Stomach smooth muscle (tissue), 2 donors: ENCODE measurements around the gene PLA2G4C.

Experiments used
- H3K27ac ChIP-seq: one replicate; pipeline ENCODE4 v1.7.0; 2013; ENCODE audit warnings: mild to moderate bottlenecking, low read length, inconsistent platforms
- H3K27me3 ChIP-seq, 2 donors: one replicate each; pipeline ENCODE4 v1.7.0; 2013; ENCODE audit warnings: low read length in 2 of 2; ENCODE audit not compliant: insufficient read depth in 2 of 2, control insufficient read depth in 1 of 2
- H3K36me3 ChIP-seq, 2 donors: one replicate each; pipeline ENCODE4 v1.7.0; 2013; ENCODE audit warnings: low read length in 2 of 2; ENCODE audit not compliant: control insufficient read depth in 2 of 2, insufficient read depth in 2 of 2
- H3K4me1 ChIP-seq: one replicate; pipeline ENCODE4 v1.7.0; 2013; ENCODE audit warnings: low read length; ENCODE audit not compliant: control insufficient read depth, insufficient read depth
- H3K4me3 ChIP-seq, 2 donors: one replicate each; pipeline ENCODE4 v1.7.0; 2013; ENCODE audit warnings: low read length in 2 of 2
- H3K9ac ChIP-seq, 2 donors: one replicate each; pipeline ENCODE4 v1.7.0; 2013; ENCODE audit warnings: low read length in 2 of 2, mild to moderate bottlenecking in 1 of 2
- H3K9me3 ChIP-seq, 2 donors: one replicate each; pipeline ENCODE4 v1.7.0; 2013; ENCODE audit warnings: low read length in 2 of 2; ENCODE audit not compliant: control insufficient read depth in 2 of 2
- donor health status: healthy.
- donor health status: Pancreatic carcinoma.

PLA2G4C gene

DNA sequence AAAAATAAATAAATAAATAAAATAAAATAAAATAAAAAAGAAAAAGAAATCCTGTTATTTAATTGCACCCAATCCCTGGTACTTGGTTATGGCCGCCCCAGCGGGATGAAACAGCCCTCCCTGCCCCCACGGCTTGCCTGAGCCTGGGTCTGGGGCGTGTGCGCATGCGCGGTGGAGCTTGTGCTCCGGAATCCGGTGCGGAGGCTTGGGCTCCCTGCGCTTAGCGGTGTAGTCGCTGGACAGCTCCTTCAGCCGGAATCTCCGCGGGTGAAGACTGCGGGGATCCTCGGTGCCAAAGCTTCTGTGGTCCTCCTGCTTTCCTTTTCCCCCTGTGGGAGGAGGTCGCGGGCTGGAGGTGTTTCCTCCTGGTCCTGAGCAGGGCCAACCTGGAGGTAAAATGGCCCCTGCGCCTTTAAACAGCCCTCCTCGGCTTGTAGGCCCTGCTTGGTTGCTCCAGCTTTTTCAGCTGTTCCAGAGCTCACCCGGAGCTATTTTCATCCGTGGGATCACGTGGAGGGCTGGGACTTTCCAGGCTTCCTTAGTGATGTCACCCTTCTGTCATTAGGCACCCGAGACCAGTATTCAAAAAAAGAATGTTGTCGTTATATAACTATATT is at the start of gene PLA2G4C:
PLA2G4C (minus strand) TSS at position 468 of the 617 bp plus-strand sequence. CDS start 4,288 bp downstream, outside the sequence.
- Histone ChIP-seq H3K4me3 (peak within 1 kb of the TSS; percentile 84 to 89), H3K9ac (peak within 1 kb of the TSS; percentile 92 to 96), H3K27ac (peak within 1 kb of the TSS; percentile 96), H3K27me3 (no peaks in the 10 kb centered on the region), H3K9me3 (no peaks in the 10 kb centered on the region), H3K36me3 (no peaks in the 10 kb centered on the region), H3K4me1 (peaks cover 32% of the 10 kb centered on the region)

DNA sequence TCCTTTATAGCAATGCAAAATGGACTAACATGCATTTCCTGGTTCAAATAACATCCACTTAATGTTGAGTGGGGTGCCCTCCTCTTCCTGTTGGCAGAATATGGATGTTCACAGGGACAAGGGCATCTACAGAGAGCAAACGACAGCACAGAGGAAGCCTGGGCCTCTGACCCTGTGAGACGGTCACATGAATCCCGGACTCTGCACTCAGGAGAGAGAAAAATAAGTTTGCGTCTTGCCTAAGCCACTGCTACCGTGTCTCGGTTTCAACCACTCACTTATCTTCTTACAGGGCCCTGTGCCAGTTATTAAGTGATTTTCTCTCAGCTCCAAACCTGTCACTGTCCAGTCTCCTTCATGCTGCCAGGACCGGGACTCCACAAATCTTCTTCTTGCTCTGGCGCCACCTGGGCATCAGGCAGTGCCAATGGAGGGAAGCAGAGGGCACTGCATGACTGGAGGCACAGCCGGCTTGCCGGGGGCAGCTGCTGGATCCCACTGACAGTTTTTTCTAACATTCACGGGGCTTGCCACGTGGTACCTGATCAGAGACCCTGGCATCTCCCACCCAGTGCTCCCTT is 47.7 kb upstream of the PLA2G4C start:
- H3K4me1 ChIP-seq: no peaks in the 10 kb centered on the region
- H3K9ac ChIP-seq: no peak overlapping the region
- H3K36me3 ChIP-seq: peaks cover 0 to 6% of the 10 kb centered on the region in 2 donors
- H3K27me3 ChIP-seq: no peaks in the 10 kb centered on the region
- no peak overlapping the region for H3K4me3 ChIP-seq
- no peak overlapping the region for H3K27ac ChIP-seq
- H3K9me3 ChIP-seq: no peaks in the 10 kb centered on the region

DNA sequence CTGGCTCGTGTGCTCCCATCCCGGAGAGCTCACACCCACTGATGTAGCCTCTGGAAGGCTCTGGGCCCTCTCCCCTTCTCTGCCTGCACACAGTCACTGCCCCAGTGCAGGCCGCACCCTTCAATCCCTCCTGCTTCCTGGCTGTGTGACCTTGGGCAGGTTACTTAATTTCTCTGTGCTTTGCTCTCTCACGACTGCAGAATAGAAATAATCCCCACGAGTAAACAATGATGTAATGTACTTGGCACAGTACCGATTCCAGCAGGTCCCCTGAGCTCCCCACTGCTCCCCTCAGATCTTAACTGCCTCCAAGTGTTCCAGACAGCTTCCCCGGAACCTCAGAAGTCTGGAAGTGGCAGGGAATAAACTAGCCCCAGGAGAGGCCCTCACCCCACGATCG is 43.4 kb upstream of the PLA2G4C start:
- no peak overlapping the region for H3K4me3 ChIP-seq
- H3K9me3 ChIP-seq: no peaks in the 10 kb centered on the region
- H3K9ac ChIP-seq: no peak overlapping the region
- H3K36me3 ChIP-seq: peaks cover 0 to 3% of the 10 kb centered on the region in 2 donors
- H3K27me3 ChIP-seq: no peaks in the 10 kb centered on the region
- peaks cover 7% of the 10 kb centered on the region for H3K4me1 ChIP-seq
- H3K27ac ChIP-seq: no peak overlapping the region

DNA sequence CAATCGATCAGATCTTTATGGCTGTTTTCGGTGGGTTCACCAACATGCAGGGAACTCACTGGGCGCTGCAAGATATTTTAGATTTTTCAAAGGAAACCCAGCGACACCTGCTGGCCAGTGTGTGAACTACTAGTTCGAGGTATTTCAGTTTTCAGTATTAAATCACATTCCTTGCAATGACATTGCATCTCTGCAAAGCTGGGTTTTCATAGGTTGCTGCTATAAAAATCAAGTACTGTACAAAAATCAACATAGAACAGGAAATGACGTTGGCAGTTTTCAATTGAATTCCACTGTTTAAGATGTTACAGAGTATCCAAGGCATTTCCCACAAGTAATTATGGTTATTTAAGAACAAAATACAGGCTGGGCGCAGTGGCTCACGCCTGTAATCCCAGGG is 41.9 kb upstream of the PLA2G4C start:
- Histone ChIP-seq H3K4me3 (no peak overlapping the region), H3K4me1 (peaks cover 7% of the 10 kb centered on the region), H3K9me3 (no peaks in the 10 kb centered on the region), H3K9ac (no peak overlapping the region), H3K36me3 (peaks cover 0 to 3% of the 10 kb centered on the region in 2 donors), H3K27ac (no peak overlapping the region), H3K27me3 (no peaks in the 10 kb centered on the region)

DNA sequence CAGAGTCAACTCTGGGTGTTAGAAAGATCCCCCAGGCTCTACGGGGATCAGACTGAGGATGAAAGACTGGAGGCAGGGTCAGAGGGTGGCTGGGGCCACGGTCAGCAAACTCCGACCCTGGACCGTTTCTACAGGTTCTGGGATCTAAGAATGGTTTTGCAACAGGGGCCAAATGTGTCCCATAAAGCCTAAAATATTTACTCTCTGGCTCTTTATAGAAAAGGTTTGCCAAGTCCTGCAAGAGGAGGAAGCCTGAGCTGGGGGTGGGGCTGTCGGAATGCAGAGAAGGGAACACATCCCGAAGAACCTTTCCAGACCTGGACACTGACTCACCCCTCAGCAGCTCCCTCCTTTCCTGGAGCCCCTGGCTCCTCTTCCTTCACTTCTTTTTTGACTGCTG is 38.8 kb upstream of the PLA2G4C start:
- peaks cover 0 to 4% of the 10 kb centered on the region in 2 donors for H3K36me3 ChIP-seq
- no peaks in the 10 kb centered on the region for H3K27me3 ChIP-seq
- peaks cover 7% of the 10 kb centered on the region for H3K4me1 ChIP-seq
- H3K27ac ChIP-seq: no peak overlapping the region
- no peaks in the 10 kb centered on the region for H3K9me3 ChIP-seq
- H3K4me3 ChIP-seq: no peak overlapping the region
- H3K9ac ChIP-seq: no peak overlapping the region

DNA sequence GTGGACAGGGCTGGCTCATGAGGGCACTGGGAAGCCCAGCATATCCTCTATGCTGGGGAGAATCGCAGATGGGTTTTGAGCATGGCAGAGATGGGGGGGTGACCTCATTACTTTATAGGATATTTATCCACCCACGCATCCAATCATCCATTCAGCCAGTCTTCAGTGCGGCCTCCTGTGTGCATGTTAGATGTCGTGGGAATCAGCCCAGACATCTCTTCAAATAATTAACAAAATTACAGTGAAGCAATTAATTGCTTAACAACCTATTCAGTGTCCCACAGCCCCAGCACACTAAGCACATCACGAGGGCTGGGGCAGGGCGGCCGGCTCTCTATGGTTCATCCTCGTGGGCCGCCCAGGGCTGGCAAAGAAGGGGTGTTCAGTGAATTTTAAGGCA is 38.0 kb upstream of the PLA2G4C start:
- Histone ChIP-seq H3K36me3 (peaks cover 0 to 4% of the 10 kb centered on the region in 2 donors), H3K4me3 (no peak overlapping the region), H3K27me3 (no peaks in the 10 kb centered on the region), H3K9ac (no peak overlapping the region), H3K4me1 (peaks cover 7% of the 10 kb centered on the region), H3K9me3 (no peaks in the 10 kb centered on the region), H3K27ac (no peak overlapping the region)

GRCh38 chr19:48147597-48148175 is 37.1 kb upstream of the PLA2G4C start:
- Histone ChIP-seq H3K27ac (no peak overlapping the region), H3K9ac (no peak overlapping the region), H3K4me3 (no peak overlapping the region), H3K9me3 (no peaks in the 10 kb centered on the region), H3K27me3 (no peaks in the 10 kb centered on the region), H3K36me3 (peaks cover 0 to 4% of the 10 kb centered on the region in 2 donors), H3K4me1 (peaks cover 7% of the 10 kb centered on the region)

DNA sequence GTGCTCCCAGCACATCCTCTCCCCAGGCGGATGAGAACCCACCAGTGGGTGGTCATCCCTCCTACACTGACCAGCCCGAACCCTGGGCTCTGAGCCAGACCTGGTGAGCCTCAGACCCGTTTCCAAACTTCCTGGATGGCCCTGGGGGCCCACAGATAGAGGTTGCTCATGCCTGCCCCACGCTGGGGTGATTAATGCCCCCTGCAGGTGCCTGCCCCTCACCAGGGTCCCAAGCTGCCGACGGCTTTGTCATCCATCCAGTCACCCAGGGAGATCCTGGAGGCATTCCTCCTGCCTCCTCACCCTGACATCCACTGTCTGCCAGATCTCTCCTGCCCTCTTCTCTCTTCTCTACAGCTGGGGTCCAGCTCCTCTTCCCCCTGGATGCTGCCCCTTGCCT is 28.4 kb upstream of the PLA2G4C start:
- H3K27ac ChIP-seq: no peak overlapping the region
- no peaks in the 10 kb centered on the region for H3K27me3 ChIP-seq
- H3K9ac ChIP-seq: no peak overlapping the region
- H3K4me3 ChIP-seq: no peak overlapping the region
- H3K9me3 ChIP-seq: no peaks in the 10 kb centered on the region
- no peaks in the 10 kb centered on the region for H3K4me1 ChIP-seq
- no peaks in the 10 kb centered on the region for H3K36me3 ChIP-seq

DNA sequence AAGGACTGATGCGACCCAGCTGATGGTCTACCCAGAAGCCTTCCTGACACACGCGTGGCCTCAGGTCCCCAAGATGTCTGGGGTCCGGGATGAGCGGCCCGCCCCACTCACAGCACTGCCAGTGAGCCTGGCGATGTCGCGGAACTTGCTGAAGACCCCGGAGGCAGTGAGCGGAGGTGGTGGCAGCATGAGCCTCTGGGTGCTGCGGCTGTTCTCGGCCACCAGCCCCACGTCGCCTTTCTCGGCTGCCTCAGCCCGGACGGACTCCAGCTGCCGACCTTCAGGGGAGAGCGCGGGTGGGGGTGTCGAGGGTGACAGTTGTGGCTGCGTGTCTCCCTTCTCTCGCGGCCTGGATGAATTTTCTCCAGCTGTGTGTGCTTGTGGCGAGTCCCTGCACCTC is 26.8 kb upstream of the PLA2G4C start:
- Histone ChIP-seq H3K27me3 (no peaks in the 10 kb centered on the region), H3K4me3 (no peak overlapping the region), H3K9ac (no peak overlapping the region), H3K27ac (no peak overlapping the region), H3K4me1 (no peaks in the 10 kb centered on the region), H3K9me3 (no peaks in the 10 kb centered on the region), H3K36me3 (no peaks in the 10 kb centered on the region)

DNA sequence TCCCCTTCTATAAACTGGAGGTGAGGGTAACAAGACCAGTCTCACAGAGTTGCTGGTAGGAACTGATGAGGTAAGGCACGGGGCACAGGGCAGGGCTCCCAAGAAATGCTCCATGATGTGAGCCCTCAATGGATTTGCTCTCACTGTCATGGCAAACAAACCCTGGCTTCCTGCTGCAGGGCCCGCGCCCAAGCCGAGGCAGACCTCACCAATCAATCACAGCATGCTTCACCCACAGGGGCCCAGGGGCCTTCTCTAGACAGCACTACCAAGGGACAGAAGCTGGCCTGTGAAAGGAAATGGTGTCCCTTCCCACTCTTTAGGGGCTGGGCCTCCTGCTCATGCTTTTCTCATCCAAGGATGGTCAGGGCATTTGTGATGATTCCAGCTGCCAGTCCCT is 25.9 kb upstream of the PLA2G4C start:
- no peak overlapping the region for H3K9ac ChIP-seq
- no peaks in the 10 kb centered on the region for H3K36me3 ChIP-seq
- no peak overlapping the region for H3K4me3 ChIP-seq
- H3K9me3 ChIP-seq: no peaks in the 10 kb centered on the region
- no peak overlapping the region for H3K27ac ChIP-seq
- H3K27me3 ChIP-seq: no peaks in the 10 kb centered on the region
- no peaks in the 10 kb centered on the region for H3K4me1 ChIP-seq

- H3K9ac ChIP-seq: no peak overlapping the region
- H3K4me1 ChIP-seq: no peaks in the 10 kb centered on the region
- no peaks in the 10 kb centered on the region for H3K27me3 ChIP-seq
- no peaks in the 10 kb centered on the region for H3K9me3 ChIP-seq
- H3K27ac ChIP-seq: no peak overlapping the region
- no peak overlapping the region for H3K4me3 ChIP-seq
- peaks cover 0 to 2% of the 10 kb centered on the region in 2 donors for H3K36me3 ChIP-seq
Observed at GRCh38 chr19:48135411-48135810, 24.8 kb upstream of the PLA2G4C start.
